GM18951 (cell line): ENCODE results near the gene KCNA10.

Experiments used
- POLR2A ChIP-seq: IDR thresholded peaks from 4 replicates; pipeline ENCODE4 v1.6.1; 2011; ENCODE audit warnings: mild to moderate bottlenecking; ENCODE audit not compliant: insufficient read length, insufficient read depth; ENCODE audit errors: extremely low read depth
- in situ Hi-C: fragments of 300-500 bp; cut with MboI; formaldehyde crosslinking; loops from one replicate; pipeline ENCODE4 v1.12.0; 2022; ENCODE audit warnings: low sequenced_read_pairs, mixed read lengths, inconsistent platforms; ENCODE audit not compliant: unreplicated experiment

Gene KCNA10

DNA sequence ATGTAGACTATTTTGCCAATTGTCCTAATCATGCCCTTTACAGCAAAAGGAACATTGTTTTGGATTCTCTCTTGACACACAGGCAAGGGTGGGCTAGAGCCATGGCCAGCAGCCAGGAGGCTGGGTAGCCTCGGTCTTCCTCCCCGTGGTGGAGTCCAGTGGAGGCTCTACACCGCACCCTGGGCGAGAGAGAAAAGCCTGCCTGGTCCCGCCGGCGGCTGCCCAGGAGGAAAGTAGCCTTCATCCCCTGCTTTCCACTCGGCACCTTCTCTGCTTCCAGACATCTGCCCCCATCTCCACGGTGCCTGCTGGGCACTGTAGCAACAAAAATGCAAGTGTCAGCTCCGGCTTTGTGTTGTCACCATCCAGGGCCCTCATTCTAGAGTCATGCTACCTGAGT, 46.4 kb downstream of the KCNA10 start:
- no peak for TF ChIP-seq POLR2A
- in situ Hi-C loops, result no loop called here

GRCh38 chr1:110471131-110471530, 47.8 kb downstream of the KCNA10 start:
- in situ Hi-C loops, result no loop called here

More at GRCh38 chr1:110471131-110471530, 47.8 kb downstream of the KCNA10 start:
- TF ChIP-seq POLR2A, result no peak
